ENCODE data around the gene ARHGEF38.
"Not testable (repeated sequence)": the region's sequence is repeated elsewhere in the genome, so short reads cannot be mapped to it uniquely, and the experiment has no call there.

Gene ARHGEF38

GRCh38 chr4:105560421-105560848 is 8.0 kb downstream of the ARHGEF38 start:
- no peak for DNase-seq

GRCh38 chr4:105563352-105563751 is 10.9 kb downstream of the ARHGEF38 start:
- DNase-seq, result no peak

GRCh38 chr4:105568584-105568983 is 16.2 kb downstream of the ARHGEF38 start:
- no peak for DNase-seq

GRCh38 chr4:105569057-105569865 is 16.8 kb downstream of the ARHGEF38 start:
- no peak for DNase-seq

GRCh38 chr4:105569866-105570236 is 17.4 kb downstream of the ARHGEF38 start:
- DNase-seq, result no peak

- DNase-seq, result no peak
These were observed 19.9 kb downstream of the ARHGEF38 start for GRCh38 chr4:105572296-105572695.

GRCh38 chr4:105586638-105587328 is 34.4 kb downstream of the ARHGEF38 start:
- no peak for DNase-seq

GRCh38 chr4:105587841-105588240 is 35.4 kb downstream of the ARHGEF38 start:
- no peak for DNase-seq

GRCh38 chr4:105588252-105588651 is 35.8 kb downstream of the ARHGEF38 start:
- DNase-seq, result no peak

GRCh38 chr4:105591573-105591972 is 39.2 kb downstream of the ARHGEF38 start:
- DNase-seq, result no peak

GRCh38 chr4:105594099-105595010 is 41.9 kb downstream of the ARHGEF38 start:
- DNase-seq, result no peak

- no peak for DNase-seq
These were observed 44.3 kb downstream of the ARHGEF38 start for GRCh38 chr4:105596684-105597083.

GRCh38 chr4:105598052-105598451 is 45.6 kb downstream of the ARHGEF38 start:
- DNase-seq, result no peak

GRCh38 chr4:105598787-105599186 is 46.4 kb downstream of the ARHGEF38 start:
- DNase-seq, result no peak

- DNase-seq, result no peak
These were observed 47.1 kb downstream of the ARHGEF38 start for GRCh38 chr4:105599482-105599881.

GRCh38 chr4:105599932-105600655 is 47.7 kb downstream of the ARHGEF38 start:
- DNase-seq, result no peak

GRCh38 chr4:105600951-105601350 is 48.5 kb downstream of the ARHGEF38 start:
- DNase-seq, result no peak

GRCh38 chr4:105601406-105601805 is 49.0 kb downstream of the ARHGEF38 start:
- no peak for DNase-seq

GRCh38 chr4:105603158-105603557 is 50.7 kb downstream of the ARHGEF38 start:
- no peak for DNase-seq

GRCh38 chr4:105605493-105605892 is 53.1 kb downstream of the ARHGEF38 start:
- DNase-seq, result no peak

GRCh38 chr4:105607876-105608275 is 55.5 kb downstream of the ARHGEF38 start:
- DNase-seq, result no peak

- not testable (repeated sequence) for DNase-seq
These were observed 57.4 kb downstream of the ARHGEF38 start for GRCh38 chr4:105609819-105610218.

- DNase-seq, result peak; percentile 90
These were observed 60.9 kb downstream of the ARHGEF38 start for GRCh38 chr4:105613306-105613705.

Data from NCI-H2029 (cell line).